H1 (cell line): ENCODE measurements around the gene NSA2.

ENCODE experiments used
- BRCA1 ChIP-seq: IDR thresholded peaks from 2 replicates; pipeline ENCODE4 v1.6.1; 2012; ENCODE audit warnings: low read depth, low read length, improper control_type of control experiment
- EP300 ChIP-seq, 2 experiments: IDR thresholded peaks; 1 replicate in 1 of 2; 2 replicates in 1 of 2; pipeline ENCODE4 v1.6.1; 2011 to 2012; ENCODE audit warnings: low read depth in 2 of 2, low read length in 2 of 2, mild to moderate bottlenecking in 2 of 2, borderline replicate concordance in 1 of 2, inconsistent platforms in 1 of 2, moderate library complexity in 1 of 2
- JUN ChIP-seq: IDR thresholded peaks from 2 replicates; pipeline ENCODE4 v1.6.1; 2011; ENCODE audit warnings: low read depth, mild to moderate bottlenecking, improper control_type of control experiment, low read length
- JUND ChIP-seq: IDR thresholded peaks from 2 replicates; pipeline ENCODE4 v1.6.1; 2011; ENCODE audit warnings: mild to moderate bottlenecking, improper control_type of control experiment, low read length
- KDM5A ChIP-seq: fragments of 200-600 bp; IDR thresholded peaks from 2 replicates; pipeline ENCODE4 v1.7.1; 2012; ENCODE audit warnings: mild to moderate bottlenecking, low read length, inconsistent platforms, mixed read lengths
- NRF1 ChIP-seq: IDR thresholded peaks from 2 replicates; pipeline ENCODE4 v1.6.1; 2011; ENCODE audit warnings: mild to moderate bottlenecking, low read depth, low read length, improper control_type of control experiment
- POLR2A ChIP-seq, 2 experiments: IDR thresholded peaks; 1 replicate in 1 of 2; 2 replicates in 1 of 2; pipeline ENCODE4 v1.6.1; 2011; ENCODE audit warnings: low read depth in 2 of 2, low read length in 2 of 2, mild to moderate bottlenecking in 2 of 2; ENCODE audit errors: control extremely low read depth in 1 of 2
- RAD21 ChIP-seq, 2 experiments: IDR thresholded peaks in 1 of 2; conservative IDR thresholded peaks in 1 of 2; 2 replicates each; pipeline ENCODE4 v1.6.1; 2011; ENCODE audit warnings: low read depth in 2 of 2, low read length in 2 of 2, improper control_type of control experiment in 1 of 2, inconsistent platforms in 1 of 2, mild to moderate bottlenecking in 1 of 2, moderate library complexity in 1 of 2
- RBBP5 ChIP-seq: IDR thresholded peaks from 2 replicates; pipeline ENCODE4 v1.7.1; 2012; ENCODE audit warnings: low read depth, mild to moderate bottlenecking, inconsistent platforms, low read length, moderate library complexity, borderline replicate concordance
- SP1 ChIP-seq: IDR thresholded peaks from 2 replicates; pipeline ENCODE4 v1.6.1; 2011; ENCODE audit warnings: low read depth, low read length
- TAF1 ChIP-seq: IDR thresholded peaks from 2 replicates; pipeline ENCODE4 v1.6.1; 2011; ENCODE audit warnings: mild to moderate bottlenecking, low read depth, low read length
- TF ChIP-seq, protein P1 (sequence below): IDR thresholded peaks from 2 replicates; pipeline ENCODE4 v1.6.1; 2012; ENCODE audit warnings: low read length, inconsistent platforms
- TF ChIP-seq, protein P2 (sequence below), 3 experiments: IDR thresholded peaks; 1 replicate in 2 of 3; 2 replicates in 1 of 3; pipeline versions ENCODE4 v1.5.1 to v1.6.1; 2011; ENCODE audit warnings: low read length in 3 of 3, mild to moderate bottlenecking in 3 of 3, inconsistent platforms in 2 of 3, low read depth in 1 of 3, moderate library complexity in 1 of 3; ENCODE audit not compliant: insufficient read depth in 1 of 3; ENCODE audit errors: control extremely low read depth in 1 of 3

DNA sequence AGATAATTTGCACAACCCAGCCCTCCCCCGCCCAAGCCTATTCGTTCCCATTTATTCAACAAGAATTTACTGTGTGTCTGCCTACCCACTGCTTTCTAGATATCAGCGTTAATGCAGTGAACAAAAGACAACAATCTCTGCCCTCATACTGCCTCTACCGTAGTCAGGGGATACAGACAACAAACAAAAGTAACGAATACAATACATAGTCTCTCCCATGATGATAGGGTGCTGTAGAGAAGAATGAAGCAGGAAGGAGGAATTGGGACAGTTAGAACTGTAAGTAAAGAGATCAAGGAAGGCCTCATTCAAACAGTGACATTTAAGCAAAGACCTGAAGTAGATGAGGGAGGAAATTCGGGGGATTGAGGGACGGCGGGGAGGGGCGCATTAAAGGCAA is 1.8 kb upstream of the NSA2 start:
- TF ChIP-seq BRCA1 (no peak), POLR2A (IDR thresholded peaks at IDR 0.05; ENCODE audit: control extremely low read depth in 1 of 2, low read depth in 2 of 2, low read length in 2 of 2) (no peak), RBBP5 (no peak), NRF1 (no peak), KDM5A (no peak), TAF1 (no peak), RAD21 (IDR thresholded peaks at IDR 0.05 in 1 of 2, conservative IDR thresholded peaks at IDR 0.05 in 1 of 2; ENCODE audit: low read depth in 2 of 2, low read length in 2 of 2) (no peak), EP300 (IDR thresholded peaks at IDR 0.05; ENCODE audit: borderline replicate concordance in 1 of 2, low read depth in 2 of 2, low read length in 2 of 2) (no peak), SP1 (no peak), JUN (no peak), JUND (no peak)
- TF ChIP-seq, protein P1, sequence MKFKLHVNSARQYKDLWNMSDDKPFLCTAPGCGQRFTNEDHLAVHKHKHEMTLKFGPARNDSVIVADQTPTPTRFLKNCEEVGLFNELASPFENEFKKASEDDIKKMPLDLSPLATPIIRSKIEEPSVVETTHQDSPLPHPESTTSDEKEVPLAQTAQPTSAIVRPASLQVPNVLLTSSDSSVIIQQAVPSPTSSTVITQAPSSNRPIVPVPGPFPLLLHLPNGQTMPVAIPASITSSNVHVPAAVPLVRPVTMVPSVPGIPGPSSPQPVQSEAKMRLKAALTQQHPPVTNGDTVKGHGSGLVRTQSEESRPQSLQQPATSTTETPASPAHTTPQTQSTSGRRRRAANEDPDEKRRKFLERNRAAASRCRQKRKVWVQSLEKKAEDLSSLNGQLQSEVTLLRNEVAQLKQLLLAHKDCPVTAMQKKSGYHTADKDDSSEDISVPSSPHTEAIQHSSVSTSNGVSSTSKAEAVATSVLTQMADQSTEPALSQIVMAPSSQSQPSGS, result no peak
- TF ChIP-seq, protein P2, sequence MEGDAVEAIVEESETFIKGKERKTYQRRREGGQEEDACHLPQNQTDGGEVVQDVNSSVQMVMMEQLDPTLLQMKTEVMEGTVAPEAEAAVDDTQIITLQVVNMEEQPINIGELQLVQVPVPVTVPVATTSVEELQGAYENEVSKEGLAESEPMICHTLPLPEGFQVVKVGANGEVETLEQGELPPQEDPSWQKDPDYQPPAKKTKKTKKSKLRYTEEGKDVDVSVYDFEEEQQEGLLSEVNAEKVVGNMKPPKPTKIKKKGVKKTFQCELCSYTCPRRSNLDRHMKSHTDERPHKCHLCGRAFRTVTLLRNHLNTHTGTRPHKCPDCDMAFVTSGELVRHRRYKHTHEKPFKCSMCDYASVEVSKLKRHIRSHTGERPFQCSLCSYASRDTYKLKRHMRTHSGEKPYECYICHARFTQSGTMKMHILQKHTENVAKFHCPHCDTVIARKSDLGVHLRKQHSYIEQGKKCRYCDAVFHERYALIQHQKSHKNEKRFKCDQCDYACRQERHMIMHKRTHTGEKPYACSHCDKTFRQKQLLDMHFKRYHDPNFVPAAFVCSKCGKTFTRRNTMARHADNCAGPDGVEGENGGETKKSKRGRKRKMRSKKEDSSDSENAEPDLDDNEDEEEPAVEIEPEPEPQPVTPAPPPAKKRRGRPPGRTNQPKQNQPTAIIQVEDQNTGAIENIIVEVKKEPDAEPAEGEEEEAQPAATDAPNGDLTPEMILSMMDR (IDR thresholded peaks at IDR 0.05; ENCODE audit: control extremely low read depth in 1 of 3, insufficient read depth in 1 of 3, low read depth in 1 of 3, low read length in 3 of 3), result no peak
